Measurements from ENCODE around the gene MDN1.

DNA sequence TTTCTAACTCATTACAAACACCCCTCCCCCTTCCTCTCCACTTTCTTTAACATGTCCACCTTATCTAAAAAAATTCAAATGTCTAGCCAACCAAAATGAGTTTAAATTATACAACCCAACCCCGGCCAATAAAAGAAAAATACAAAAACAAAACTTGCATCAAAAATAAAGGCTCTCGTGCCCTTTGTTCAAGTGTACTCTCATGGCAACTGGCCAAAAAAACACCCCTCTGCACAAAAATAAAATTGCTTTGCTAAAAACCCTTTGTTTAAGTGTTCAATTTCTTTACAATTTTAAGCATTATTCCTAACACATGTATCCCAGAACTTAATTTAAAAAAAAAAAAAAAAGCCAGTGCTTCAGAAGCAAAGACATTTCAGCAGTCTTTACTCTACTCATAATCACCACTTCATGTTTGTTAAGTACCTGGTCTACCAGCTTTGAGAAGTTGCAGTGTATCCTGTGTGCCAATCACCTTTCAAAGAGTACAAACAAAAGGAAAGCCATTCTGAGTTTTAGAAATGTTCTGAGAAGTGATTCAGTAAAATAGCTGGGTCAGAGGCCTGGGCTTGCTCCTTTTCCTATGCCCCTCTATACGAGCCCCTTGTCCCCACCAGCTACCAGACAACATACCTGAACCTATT is 87.5 kb downstream of the MDN1 start:
- TF ChIP-seq POLR2A (IDR thresholded peaks at IDR 0.05), result no peak
- TF ChIP-seq, protein P1, sequence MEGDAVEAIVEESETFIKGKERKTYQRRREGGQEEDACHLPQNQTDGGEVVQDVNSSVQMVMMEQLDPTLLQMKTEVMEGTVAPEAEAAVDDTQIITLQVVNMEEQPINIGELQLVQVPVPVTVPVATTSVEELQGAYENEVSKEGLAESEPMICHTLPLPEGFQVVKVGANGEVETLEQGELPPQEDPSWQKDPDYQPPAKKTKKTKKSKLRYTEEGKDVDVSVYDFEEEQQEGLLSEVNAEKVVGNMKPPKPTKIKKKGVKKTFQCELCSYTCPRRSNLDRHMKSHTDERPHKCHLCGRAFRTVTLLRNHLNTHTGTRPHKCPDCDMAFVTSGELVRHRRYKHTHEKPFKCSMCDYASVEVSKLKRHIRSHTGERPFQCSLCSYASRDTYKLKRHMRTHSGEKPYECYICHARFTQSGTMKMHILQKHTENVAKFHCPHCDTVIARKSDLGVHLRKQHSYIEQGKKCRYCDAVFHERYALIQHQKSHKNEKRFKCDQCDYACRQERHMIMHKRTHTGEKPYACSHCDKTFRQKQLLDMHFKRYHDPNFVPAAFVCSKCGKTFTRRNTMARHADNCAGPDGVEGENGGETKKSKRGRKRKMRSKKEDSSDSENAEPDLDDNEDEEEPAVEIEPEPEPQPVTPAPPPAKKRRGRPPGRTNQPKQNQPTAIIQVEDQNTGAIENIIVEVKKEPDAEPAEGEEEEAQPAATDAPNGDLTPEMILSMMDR (IDR thresholded peaks at IDR 0.05), result no peak
- no peak for TF ChIP-seq POLR2AphosphoS5 (IDR thresholded peaks at IDR 0.05)
